ENCODE measurements around the gene KMO. TPM values are rescaled to one million over a fixed set of nuclear protein-coding genes. Genes with fewer than 3 reads are reported as not detected.
A peak's percentile ranks its signal among the peaks of the same experiment; 100 is the strongest.

The KMO gene
- total and polyA plus RNA-seq, 2 experiments from 2014 or later = not detected

DNA sequence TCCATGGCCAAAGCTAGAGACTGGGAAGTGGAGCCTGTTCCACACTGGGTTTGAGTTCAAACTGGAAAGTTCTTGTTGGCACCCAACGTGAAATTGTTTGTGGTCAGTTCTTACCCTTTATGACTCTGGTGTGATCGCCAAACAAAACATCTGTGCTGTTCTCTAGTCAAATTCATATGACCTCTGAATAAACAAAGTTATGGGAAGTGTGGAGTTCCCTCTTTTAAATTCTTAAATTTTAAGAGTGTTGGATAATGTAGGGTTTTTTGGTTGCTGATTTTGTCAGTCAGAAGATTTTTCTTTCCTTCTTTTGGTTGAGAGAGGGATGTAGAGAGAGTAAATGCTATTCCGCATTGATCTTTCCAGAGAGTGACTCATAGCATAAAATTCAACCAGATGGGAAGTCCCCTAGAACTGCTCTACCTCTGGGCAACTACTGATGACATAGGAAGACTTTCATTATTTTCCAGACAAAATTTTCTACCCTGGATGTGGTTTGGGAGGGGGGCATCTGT lies 71.6 kb downstream of the KMO start:
- Histone ChIP-seq H3K4me1 (ENCODE audit: insufficient read depth) (peaks cover 16% of the 10 kb centered on the region), H3K27me3 (replicated peaks; ENCODE audit: insufficient read depth) (no peaks in the 10 kb centered on the region), H3K36me3 (ENCODE audit: low read depth) (no peaks in the 10 kb centered on the region), H3K4me2 (ENCODE audit: unreplicated experiment) (no peak overlapping the region), H3K27ac (no peak overlapping the region), H3K9me3 (ENCODE audit: low read depth) (no peaks in the 10 kb centered on the region), H3K4me3 (no peak overlapping the region), H4K20me1 (ENCODE audit: insufficient read depth) (no peaks in the 10 kb centered on the region), H3F3A (ENCODE audit: insufficient read depth) (peaks cover 29% of the 10 kb centered on the region; the same call in 1 of the 2 replicates), H3K9me2 (ENCODE audit: insufficient read depth) (no peaks in the 10 kb centered on the region), H3K9ac (no peak overlapping the region), H2AFZ (no peak overlapping the region), H3K79me2 (ENCODE audit: insufficient read depth) (no peaks in the 10 kb centered on the region)
- TF ChIP-seq EZH2phosphoT487 (IDR thresholded peaks at IDR 0.05; ENCODE audit: insufficient read depth, low read depth) = no peak
- no peak for TF ChIP-seq EZH2 (IDR thresholded peaks at IDR 0.05; ENCODE audit: insufficient read depth, poor library complexity, severe bottlenecking)
- in situ Hi-C loops (cut with MboI) = loop anchor here (25.0 kb wide), 1 partner anchor 384 kb away; the partner anchor contains the start of gene MAP1LC3C
- 60 to 69% methylated on average over 3 of the region's 3 CpGs for WGBS, 2 experiments (ENCODE audit: low coverage in 1 of 2, low lambda C conversion rate in 2 of 2, missing lambda C conversion rate in 2 of 2)
- peak; percentile 40 for DNase-seq

DNA sequence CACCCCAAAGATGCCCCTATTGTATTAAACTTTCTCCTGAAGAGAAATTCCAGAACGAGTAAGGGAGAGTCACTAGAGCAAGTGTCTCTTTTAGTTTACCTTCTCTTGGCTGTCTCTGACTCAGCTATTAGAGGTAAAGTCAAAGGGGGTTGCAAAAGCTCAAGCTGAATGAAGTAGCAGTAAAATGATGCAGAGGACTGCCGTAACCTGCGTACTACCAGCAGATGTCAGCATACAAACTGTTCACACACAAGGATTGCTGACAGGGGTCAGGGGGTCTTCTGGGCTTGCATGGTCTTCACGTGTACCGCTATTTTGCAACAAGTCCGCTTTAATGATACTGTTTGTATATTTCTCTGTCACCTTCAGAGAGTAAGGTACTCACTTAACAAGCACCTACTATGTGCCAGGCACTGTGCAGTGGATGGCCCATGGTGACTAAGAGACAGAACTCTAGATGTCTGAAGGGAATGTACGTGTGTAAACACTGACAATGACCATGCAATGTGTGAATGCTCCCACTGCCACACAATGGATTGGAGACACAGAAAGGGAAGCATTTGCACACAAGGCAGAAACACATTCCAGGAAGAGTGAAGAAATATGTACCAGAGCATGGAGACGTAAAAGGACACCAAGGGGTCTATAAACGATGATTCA lies 73.1 kb downstream of the KMO start:
- in situ Hi-C loops (cut with MboI) = loop anchor here (25.0 kb wide), 1 partner anchor 382 kb away; the partner anchor contains the start of gene MAP1LC3C
- TF ChIP-seq EZH2 (IDR thresholded peaks at IDR 0.05; ENCODE audit: insufficient read depth, poor library complexity, severe bottlenecking) (no peak), EZH2phosphoT487 (IDR thresholded peaks at IDR 0.05; ENCODE audit: insufficient read depth, low read depth) (no peak)
- no peaks in the 10 kb centered on the region for H3K79me2 ChIP-seq (ENCODE audit: insufficient read depth)
- WGBS, 2 experiments (ENCODE audit: low coverage in 1 of 2, low lambda C conversion rate in 2 of 2, missing lambda C conversion rate in 2 of 2) = 76 to 79% methylated on average over 9 of the region's 9 CpGs
- no peak overlapping the region for H3K4me3 ChIP-seq
- H3K9ac ChIP-seq = no peak overlapping the region
- no peaks in the 10 kb centered on the region for H3K9me2 ChIP-seq (ENCODE audit: insufficient read depth)
- H3K9me3 ChIP-seq (ENCODE audit: low read depth) = no peaks in the 10 kb centered on the region
- H3K27ac ChIP-seq = no peak overlapping the region
- H3F3A ChIP-seq (ENCODE audit: insufficient read depth) = peaks cover 20% of the 10 kb centered on the region; the same call in 1 of the 2 replicates
- no peaks in the 10 kb centered on the region for H4K20me1 ChIP-seq (ENCODE audit: insufficient read depth)
- peaks cover 15% of the 10 kb centered on the region for H3K4me1 ChIP-seq (ENCODE audit: insufficient read depth)
- no peaks in the 10 kb centered on the region for H3K27me3 ChIP-seq (replicated peaks; ENCODE audit: insufficient read depth)
- no peak overlapping the region for H2AFZ ChIP-seq
- no peaks in the 10 kb centered on the region for H3K36me3 ChIP-seq (ENCODE audit: low read depth)
- no peak overlapping the region for H3K4me2 ChIP-seq (ENCODE audit: unreplicated experiment)
- no peak for DNase-seq

DNA sequence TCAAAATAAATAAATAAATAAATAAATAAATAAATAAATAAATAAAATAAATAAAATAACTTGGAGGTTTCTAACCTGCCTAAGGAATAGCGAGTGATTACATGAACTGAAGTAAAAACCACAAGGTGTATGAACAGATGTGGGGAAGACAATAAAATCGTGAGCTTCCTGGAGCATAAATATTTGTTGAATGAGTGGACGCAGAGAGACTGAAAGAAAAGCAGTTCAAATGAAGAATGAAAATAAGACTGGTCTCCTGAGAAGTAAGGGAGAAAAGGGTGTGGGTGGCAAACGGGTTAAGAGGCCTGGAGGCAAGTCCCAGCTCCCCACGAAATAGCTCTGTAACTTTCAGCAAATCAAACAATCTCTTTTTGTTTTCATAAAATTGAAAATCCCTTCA lies 74.4 kb downstream of the KMO start:
- no peak overlapping the region for H2AFZ ChIP-seq
- H4K20me1 ChIP-seq (ENCODE audit: insufficient read depth) = no peaks in the 10 kb centered on the region
- in situ Hi-C loops (cut with MboI) = loop anchor here (25.0 kb wide), 1 partner anchor 381 kb away; the partner anchor contains the start of gene MAP1LC3C
- no peaks in the 10 kb centered on the region for H3K27me3 ChIP-seq (replicated peaks; ENCODE audit: insufficient read depth)
- no peak overlapping the region for H3K4me3 ChIP-seq
- no peak overlapping the region for H3K27ac ChIP-seq
- no peaks in the 10 kb centered on the region for H3K36me3 ChIP-seq (ENCODE audit: low read depth)
- H3K9ac ChIP-seq = no peak overlapping the region
- WGBS, 2 experiments (ENCODE audit: low coverage in 1 of 2, low lambda C conversion rate in 2 of 2, missing lambda C conversion rate in 2 of 2) = 82 to 84% methylated on average over 5 of the region's 5 CpGs
- no peaks in the 10 kb centered on the region for H3K79me2 ChIP-seq (ENCODE audit: insufficient read depth)
- TF ChIP-seq EZH2 (IDR thresholded peaks at IDR 0.05; ENCODE audit: insufficient read depth, poor library complexity, severe bottlenecking) = no peak
- H3K4me1 ChIP-seq (ENCODE audit: insufficient read depth) = peaks cover 8% of the 10 kb centered on the region
- H3K4me2 ChIP-seq (ENCODE audit: unreplicated experiment) = no peak overlapping the region
- DNase-seq = no peak
- H3F3A ChIP-seq (ENCODE audit: insufficient read depth) = peaks cover 14% of the 10 kb centered on the region; the same call in 1 of the 2 replicates
- H3K9me2 ChIP-seq (ENCODE audit: insufficient read depth) = no peaks in the 10 kb centered on the region
- H3K9me3 ChIP-seq (ENCODE audit: low read depth) = no peaks in the 10 kb centered on the region

DNA sequence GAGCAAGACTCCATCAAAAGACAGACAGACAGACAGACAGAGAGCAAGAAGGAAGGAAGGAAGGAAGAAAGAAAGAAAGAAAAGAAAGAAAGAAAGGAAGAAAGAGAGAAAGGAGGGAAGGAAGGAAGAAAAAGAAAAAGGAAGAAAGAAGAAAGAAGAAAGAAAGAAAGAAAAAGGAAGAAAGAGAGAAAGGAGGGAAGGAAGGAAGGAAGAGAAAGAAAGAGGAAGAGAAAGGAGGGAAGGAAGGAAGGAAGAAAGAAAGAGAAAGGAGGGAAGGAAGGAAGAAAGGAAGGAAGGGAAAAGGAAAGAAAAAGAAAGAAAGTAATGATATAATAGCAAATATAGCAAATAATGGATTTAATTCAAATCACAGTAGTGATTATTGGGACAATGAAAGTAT lies 75.3 kb downstream of the KMO start:
- Histone ChIP-seq H3K27ac (no peak overlapping the region), H3K79me2 (ENCODE audit: insufficient read depth) (no peaks in the 10 kb centered on the region), H3K9me2 (ENCODE audit: insufficient read depth) (no peaks in the 10 kb centered on the region), H3K4me3 (no peak overlapping the region), H3K9ac (no peak overlapping the region), H3F3A (ENCODE audit: insufficient read depth) (peaks cover 17% of the 10 kb centered on the region; the same call in 1 of the 2 replicates), H3K4me1 (ENCODE audit: insufficient read depth) (peaks cover 15% of the 10 kb centered on the region), H3K27me3 (replicated peaks; ENCODE audit: insufficient read depth) (no peaks in the 10 kb centered on the region), H4K20me1 (ENCODE audit: insufficient read depth) (no peaks in the 10 kb centered on the region), H3K4me2 (ENCODE audit: unreplicated experiment) (no peak overlapping the region), H2AFZ (no peak overlapping the region), H3K9me3 (ENCODE audit: low read depth) (no peaks in the 10 kb centered on the region), H3K36me3 (ENCODE audit: low read depth) (no peaks in the 10 kb centered on the region)
- DNase-seq = no peak
- TF ChIP-seq EZH2phosphoT487 (IDR thresholded peaks at IDR 0.05; ENCODE audit: insufficient read depth, low read depth) (no peak), EZH2 (IDR thresholded peaks at IDR 0.05; ENCODE audit: insufficient read depth, poor library complexity, severe bottlenecking) (no peak)
- in situ Hi-C loops (cut with MboI) = loop anchor here (25.0 kb wide), 1 partner anchor 380 kb away; the partner anchor contains the start of gene MAP1LC3C
